HEK293 (cell line): ENCODE measurements around the gene SOCS4.

Source experiments
- CTCF ChIP-seq: fragments of 450-650 bp; formaldehyde crosslinking; IDR thresholded peaks from 2 replicates; pipeline ENCODE4 v1.5.1; 2016; ENCODE audit warnings: missing biosample characterization, missing genetic modification characterization
- KLF1 ChIP-seq: fragments of 450-650 bp; formaldehyde crosslinking; IDR thresholded peaks from 2 replicates; pipeline ENCODE4 v1.5.1; 2016; ENCODE audit warnings: missing biosample characterization, missing genetic modification characterization
- TCF7L2 ChIP-seq: IDR thresholded peaks from 2 replicates; pipeline ENCODE4 v1.6.1; 2011; ENCODE audit warnings: low read depth, mild to moderate bottlenecking, inconsistent platforms, low read length, moderate library complexity, borderline replicate concordance
- ZNF23 ChIP-seq: fragments of 450-650 bp; formaldehyde crosslinking; IDR thresholded peaks from 2 replicates; pipeline ENCODE4 v1.5.1; 2016; ENCODE audit warnings: missing biosample characterization, missing genetic modification characterization, borderline replicate concordance
- ZNF24 ChIP-seq: fragments of 450-650 bp; formaldehyde crosslinking; IDR thresholded peaks from 2 replicates; pipeline ENCODE4 v1.5.1; 2016; ENCODE audit warnings: missing biosample characterization, missing genetic modification characterization
- ZNF274 ChIP-seq, 2 experiments: fragments of 200-500 bp in 1 of 2; fragments of 450-650 bp in 1 of 2; sonication (Bioruptor generic) in 1 of 2; formaldehyde crosslinking in 1 of 2; IDR thresholded peaks; 2 replicates each; pipeline versions ENCODE4 v1.5.1 to v1.6.1; 2014 to 2016; ENCODE audit warnings: borderline replicate concordance in 1 of 2, inconsistent platforms in 1 of 2, low read length in 1 of 2, missing biosample characterization in 1 of 2, missing genetic modification characterization in 1 of 2
- TF ChIP-seq, protein P1 (sequence below): fragments of 450-650 bp; formaldehyde crosslinking; IDR thresholded peaks from 2 replicates; pipeline ENCODE4 v1.5.1; 2016; ENCODE audit warnings: missing biosample characterization, missing genetic modification characterization

- TF ChIP-seq CTCF (tag by site-specific recombination) (no peak), TCF7L2 (no peak), ZNF23 (no peak), ZNF24 (tag by site-specific recombination) (no peak), KLF1 (tag by site-specific recombination) (no peak), ZNF274 (IDR thresholded peaks at IDR 0.05; ENCODE audit: low read length) (no peak), ZNF274 (tag by site-specific recombination; IDR thresholded peaks at IDR 0.05; ENCODE audit: borderline replicate concordance) (no peak)
- TF ChIP-seq, protein P1, sequence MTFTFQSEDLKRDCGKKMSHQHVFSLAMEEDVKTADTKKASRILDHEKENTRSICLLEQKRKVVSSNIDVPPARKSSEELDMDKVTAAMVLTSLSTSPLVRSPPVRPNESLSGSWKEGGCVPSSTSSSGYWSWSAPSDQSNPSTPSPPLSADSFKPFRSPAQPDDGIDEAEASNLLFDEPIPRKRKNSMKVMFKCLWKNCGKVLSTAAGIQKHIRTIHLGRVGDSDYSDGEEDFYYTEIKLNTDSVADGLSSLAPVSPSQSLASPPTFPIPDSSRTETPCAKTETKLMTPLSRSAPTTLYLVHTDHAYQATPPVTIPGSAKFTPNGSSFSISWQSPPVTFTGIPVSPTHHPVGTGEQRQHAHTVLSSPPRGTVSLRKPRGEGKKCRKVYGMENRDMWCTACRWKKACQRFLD (tag by site-specific recombination) = no peak
Observed at GRCh38 chr14:55077170-55078151, 50.4 kb downstream of the SOCS4 start.
